GM12801 (cell line): ENCODE data around the gene IL2RG.

ENCODE experiments used
- CTCF ChIP-seq: IDR thresholded peaks from one replicate; pipeline ENCODE4 v1.5.1; 2011; ENCODE audit warnings: control low read depth; ENCODE audit not compliant: insufficient read length; ENCODE audit errors: extremely low read depth

IL2RG gene

GRCh38 chrX:71085900-71086299 lies 25.5 kb downstream of the IL2RG start:
- TF ChIP-seq CTCF, result no peak

DNA sequence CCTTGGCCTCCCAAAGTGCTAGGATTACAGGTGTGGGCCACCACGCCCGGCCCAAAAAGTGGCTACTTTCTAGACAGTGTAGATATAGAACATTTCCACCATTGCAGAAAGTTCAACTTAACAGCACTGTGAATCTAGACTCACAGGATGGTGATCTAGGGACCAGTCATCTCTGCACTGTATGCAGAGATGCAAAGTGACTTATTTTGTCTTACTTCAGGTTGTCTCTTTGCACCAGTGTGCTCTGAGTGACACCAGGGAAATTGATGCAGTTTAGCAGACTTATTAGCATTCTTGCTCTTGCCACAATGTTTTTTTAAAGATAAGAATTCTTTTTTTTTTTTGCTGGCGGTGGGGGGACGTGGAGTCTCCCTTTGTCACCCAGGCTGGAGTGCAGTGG lies 28.6 kb downstream of the IL2RG start:
- no peak for TF ChIP-seq CTCF

- no peak for TF ChIP-seq CTCF
These were observed 29.2 kb downstream of the IL2RG start for GRCh38 chrX:71082124-71082647.

- no peak for TF ChIP-seq CTCF
These were observed 29.9 kb downstream of the IL2RG start for GRCh38 chrX:71081330-71082123.

DNA sequence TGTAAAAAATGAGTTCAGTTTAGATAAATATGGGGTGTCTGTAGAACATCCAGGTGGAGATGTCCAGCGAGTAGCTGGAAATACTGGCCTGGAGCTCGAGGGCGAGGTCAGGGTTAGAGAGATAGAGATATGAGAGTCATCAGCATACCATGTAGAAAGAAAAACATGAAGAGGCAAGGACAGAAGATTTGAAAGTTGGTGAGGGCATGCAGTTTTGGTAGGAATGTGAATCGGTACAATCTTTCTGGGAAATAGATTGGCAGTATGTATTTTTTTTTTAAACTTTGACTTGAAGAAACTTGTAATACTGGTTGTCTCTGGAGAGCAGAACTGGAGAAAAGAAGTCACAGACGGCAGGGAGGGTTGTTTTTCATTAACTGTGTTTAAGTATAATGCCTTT lies 40.8 kb downstream of the IL2RG start:
- no peak for TF ChIP-seq CTCF

GRCh38 chrX:71068044-71068918 lies 43.1 kb downstream of the IL2RG start, which contains the start of gene SNX12:
TSS of gene SNX12 (minus strand) at chrX:71068334. CDS start at chrX:71068306, 28 bp downstream.
- no peak for TF ChIP-seq CTCF

- no peak for TF ChIP-seq CTCF
These were observed 43.7 kb downstream of the IL2RG start for GRCh38 chrX:71067712-71068043.
